ENCODE results near the gene ANKRD7.
"Not testable (repeated sequence)": the region's sequence is repeated elsewhere in the genome, so short reads cannot be mapped to it uniquely, and the experiment has no call there.

ANKRD7 gene

GRCh38 chr7:118240320-118240719, 15.8 kb downstream of the ANKRD7 start:
- not testable (repeated sequence) for DNase-seq

GRCh38 chr7:118243695-118244094, 19.2 kb downstream of the ANKRD7 start:
- no peak for DNase-seq

- DNase-seq: no peak
These were observed 20.9 kb downstream of the ANKRD7 start for GRCh38 chr7:118245267-118246040.

- DNase-seq: no peak
These were observed 26.5 kb downstream of the ANKRD7 start for GRCh38 chr7:118250860-118251494.

- DNase-seq: no peak
These were observed 27.6 kb downstream of the ANKRD7 start for GRCh38 chr7:118252087-118252486.

GRCh38 chr7:118259115-118259514, 34.6 kb downstream of the ANKRD7 start:
- DNase-seq: no peak

GRCh38 chr7:118264836-118265235, 40.3 kb downstream of the ANKRD7 start:
- no peak for DNase-seq

- no peak for DNase-seq
These were observed 56.0 kb downstream of the ANKRD7 start for GRCh38 chr7:118280319-118281012.

- DNase-seq: no peak
These were observed 56.7 kb downstream of the ANKRD7 start for GRCh38 chr7:118281196-118281595.

- DNase-seq: no peak
These were observed 60.9 kb downstream of the ANKRD7 start for GRCh38 chr7:118285358-118285757.

- no peak for DNase-seq
These were observed 61.6 kb downstream of the ANKRD7 start for GRCh38 chr7:118286131-118286530.

- no peak for DNase-seq
These were observed 63.6 kb downstream of the ANKRD7 start for GRCh38 chr7:118288098-118288497.

- no peak for DNase-seq
These were observed 65.0 kb downstream of the ANKRD7 start for GRCh38 chr7:118289476-118289875.
